HepG2 (cell line): ENCODE results near the gene PRDX2. TPM values are rescaled to one million over a fixed set of nuclear protein-coding genes. Genes with fewer than 3 reads are reported as not detected.
A peak's percentile ranks its signal among the peaks of the same experiment; 100 is the strongest.

Experiments used
- AKAP8 ChIP-seq: sonication (generic); formaldehyde crosslinking; IDR thresholded peaks from 2 replicates; pipeline ENCODE4 v1.5.1; 2020; ENCODE audit warnings: mild to moderate bottlenecking, missing genetic modification reagents
- FOXP4 ChIP-seq: sonication (generic); formaldehyde crosslinking; IDR thresholded peaks from 2 replicates; pipeline ENCODE4 v1.4.0; 2020; ENCODE audit warnings: missing genetic modification reagents
- MTA1 ChIP-seq: sonication (generic); formaldehyde crosslinking; IDR thresholded peaks from 2 replicates; pipeline ENCODE4 v1.4.0; 2020; ENCODE audit warnings: missing genetic modification reagents, mild to moderate bottlenecking, borderline replicate concordance
- ZNF17 ChIP-seq: sonication (generic); formaldehyde crosslinking; IDR thresholded peaks from 2 replicates; pipeline ENCODE4 v1.5.0; 2020; ENCODE audit warnings: mild to moderate bottlenecking, missing genetic modification reagents
- ZNF512 ChIP-seq: sonication (generic); formaldehyde crosslinking; IDR thresholded peaks from 2 replicates; pipeline ENCODE4 v1.4.0; 2020; ENCODE audit warnings: mild to moderate bottlenecking, missing genetic modification reagents
- ZNF558 ChIP-seq: sonication (generic); formaldehyde crosslinking; IDR thresholded peaks from 2 replicates; pipeline ENCODE4 v1.9.0; 2022; ENCODE audit warnings: mild to moderate bottlenecking, missing genetic modification reagents, borderline replicate concordance
- ZNF720 ChIP-seq: sonication (generic); formaldehyde crosslinking; IDR thresholded peaks from 2 replicates; pipeline ENCODE4 v1.4.0; 2020; ENCODE audit warnings: missing genetic modification reagents
- ZNF777 ChIP-seq: sonication (generic); formaldehyde crosslinking; IDR thresholded peaks from 2 replicates; pipeline ENCODE4 v1.4.0; 2020; ENCODE audit warnings: missing genetic modification reagents
- polyA plus RNA-seq, 8 experiments: library from polyadenylated mRNA; depleted of rRNA in 3 of 8; stranded (reverse) in 7 of 8; unstranded in 1 of 8; fragments of >200 nt; fragmentation: Illumina TruSeq in 4 of 8; extraction: Trizol in 4 of 8; gene quantifications; 2 replicates each; pipeline versions ENCODE4 v1.2.1 to v1.2.3, GENCODE V29; 2011 to 2016; ENCODE audit warnings: low read depth in 4 of 8, missing spikeins in 1 of 8, mixed read lengths in 1 of 8; ENCODE audit not compliant: insufficient read depth in 1 of 8
- total RNA-seq, 5 experiments: library from RNA; depleted of rRNA; stranded (reverse); fragments of >200 nt; fragmentation: Illumina TruSeq; extraction: Trizol; gene quantifications; 2 replicates each; pipeline ENCODE4 v1.2.3, GENCODE V29; 2016; ENCODE audit warnings: low read depth in 1 of 5
- TF ChIP-seq, protein P1 (sequence below): sonication (generic); formaldehyde crosslinking; IDR thresholded peaks from 2 replicates; pipeline ENCODE4 v1.8.0; 2022; ENCODE audit warnings: mild to moderate bottlenecking, missing genetic modification reagents; ENCODE audit not compliant: insufficient replicate concordance
- TF ChIP-seq, protein P2 (sequence below): sonication (generic); formaldehyde crosslinking; IDR thresholded peaks from 2 replicates; pipeline ENCODE4 v1.4.0; 2020; ENCODE audit warnings: missing genetic modification reagents; ENCODE audit errors: not compliant biosample characterization
- TF ChIP-seq, protein P3 (sequence below): sonication (generic); formaldehyde crosslinking; IDR thresholded peaks from 2 replicates; pipeline ENCODE4 v1.5.0; 2020; ENCODE audit warnings: mild to moderate bottlenecking, missing genetic modification reagents
- TF ChIP-seq, protein P4 (sequence below): sonication (generic); formaldehyde crosslinking; IDR thresholded peaks from 2 replicates; pipeline ENCODE4 v1.5.1; 2020; ENCODE audit warnings: mild to moderate bottlenecking, moderate library complexity, missing genetic modification reagents
- TF ChIP-seq, protein P5 (sequence below): sonication (generic); formaldehyde crosslinking; IDR thresholded peaks from 2 replicates; pipeline ENCODE4 v1.5.1; 2020; ENCODE audit warnings: missing genetic modification reagents, mild to moderate bottlenecking, borderline replicate concordance

The PRDX2 gene
- total and polyA plus RNA-seq, 2 of the 13 experiments (the other 11 are each of a cell fraction or from before 2014, with no cell fraction given), result 218 to 381 TPM

GRCh38 chr19:12825254-12826131 lies 23.9 kb upstream of the PRDX2 start (continued):
- TF ChIP-seq, protein P1, sequence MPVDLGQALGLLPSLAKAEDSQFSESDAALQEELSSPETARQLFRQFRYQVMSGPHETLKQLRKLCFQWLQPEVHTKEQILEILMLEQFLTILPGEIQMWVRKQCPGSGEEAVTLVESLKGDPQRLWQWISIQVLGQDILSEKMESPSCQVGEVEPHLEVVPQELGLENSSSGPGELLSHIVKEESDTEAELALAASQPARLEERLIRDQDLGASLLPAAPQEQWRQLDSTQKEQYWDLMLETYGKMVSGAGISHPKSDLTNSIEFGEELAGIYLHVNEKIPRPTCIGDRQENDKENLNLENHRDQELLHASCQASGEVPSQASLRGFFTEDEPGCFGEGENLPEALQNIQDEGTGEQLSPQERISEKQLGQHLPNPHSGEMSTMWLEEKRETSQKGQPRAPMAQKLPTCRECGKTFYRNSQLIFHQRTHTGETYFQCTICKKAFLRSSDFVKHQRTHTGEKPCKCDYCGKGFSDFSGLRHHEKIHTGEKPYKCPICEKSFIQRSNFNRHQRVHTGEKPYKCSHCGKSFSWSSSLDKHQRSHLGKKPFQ (CRISPR knock-in tag), result no peak
- TF ChIP-seq FOXP4 (CRISPR knock-in tag) (0 out of 2 replicates have a peak, but pooled peaks have one; percentile 13), ZNF720 (no peak), ZNF17 (CRISPR knock-in tag) (no peak), ZNF777 (CRISPR knock-in tag) (peak; percentile 100), AKAP8 (CRISPR knock-in tag) (no peak), MTA1 (CRISPR knock-in tag) (no peak), ZNF558 (CRISPR knock-in tag) (no peak), ZNF512 (CRISPR knock-in tag) (no peak)
- TF ChIP-seq, protein P2, sequence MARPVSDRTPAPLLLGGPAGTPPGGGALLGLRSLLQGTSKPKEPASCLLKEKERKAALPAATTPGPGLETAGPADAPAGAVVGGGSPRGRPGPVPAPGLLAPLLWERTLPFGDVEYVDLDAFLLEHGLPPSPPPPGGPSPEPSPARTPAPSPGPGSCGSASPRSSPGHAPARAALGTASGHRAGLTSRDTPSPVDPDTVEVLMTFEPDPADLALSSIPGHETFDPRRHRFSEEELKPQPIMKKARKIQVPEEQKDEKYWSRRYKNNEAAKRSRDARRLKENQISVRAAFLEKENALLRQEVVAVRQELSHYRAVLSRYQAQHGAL (CRISPR knock-in tag), result no peak
- TF ChIP-seq, protein P3, sequence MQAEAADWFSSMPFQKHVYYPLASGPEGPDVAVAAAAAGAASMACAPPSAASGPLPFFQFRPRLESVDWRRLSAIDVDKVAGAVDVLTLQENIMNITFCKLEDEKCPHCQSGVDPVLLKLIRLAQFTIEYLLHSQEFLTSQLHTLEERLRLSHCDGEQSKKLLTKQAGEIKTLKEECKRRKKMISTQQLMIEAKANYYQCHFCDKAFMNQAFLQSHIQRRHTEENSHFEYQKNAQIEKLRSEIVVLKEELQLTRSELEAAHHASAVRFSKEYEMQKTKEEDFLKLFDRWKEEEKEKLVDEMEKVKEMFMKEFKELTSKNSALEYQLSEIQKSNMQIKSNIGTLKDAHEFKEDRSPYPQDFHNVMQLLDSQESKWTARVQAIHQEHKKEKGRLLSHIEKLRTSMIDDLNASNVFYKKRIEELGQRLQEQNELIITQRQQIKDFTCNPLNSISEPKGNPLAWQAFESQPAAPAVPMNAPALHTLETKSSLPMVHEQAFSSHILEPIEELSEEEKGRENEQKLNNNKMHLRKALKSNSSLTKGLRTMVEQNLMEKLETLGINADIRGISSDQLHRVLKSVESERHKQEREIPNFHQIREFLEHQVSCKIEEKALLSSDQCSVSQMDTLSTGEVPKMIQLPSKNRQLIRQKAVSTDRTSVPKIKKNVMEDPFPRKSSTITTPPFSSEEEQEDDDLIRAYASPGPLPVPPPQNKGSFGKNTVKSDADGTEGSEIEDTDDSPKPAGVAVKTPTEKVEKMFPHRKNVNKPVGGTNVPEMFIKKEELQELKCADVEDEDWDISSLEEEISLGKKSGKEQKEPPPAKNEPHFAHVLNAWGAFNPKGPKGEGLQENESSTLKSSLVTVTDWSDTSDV, result no peak
- TF ChIP-seq, protein P4, sequence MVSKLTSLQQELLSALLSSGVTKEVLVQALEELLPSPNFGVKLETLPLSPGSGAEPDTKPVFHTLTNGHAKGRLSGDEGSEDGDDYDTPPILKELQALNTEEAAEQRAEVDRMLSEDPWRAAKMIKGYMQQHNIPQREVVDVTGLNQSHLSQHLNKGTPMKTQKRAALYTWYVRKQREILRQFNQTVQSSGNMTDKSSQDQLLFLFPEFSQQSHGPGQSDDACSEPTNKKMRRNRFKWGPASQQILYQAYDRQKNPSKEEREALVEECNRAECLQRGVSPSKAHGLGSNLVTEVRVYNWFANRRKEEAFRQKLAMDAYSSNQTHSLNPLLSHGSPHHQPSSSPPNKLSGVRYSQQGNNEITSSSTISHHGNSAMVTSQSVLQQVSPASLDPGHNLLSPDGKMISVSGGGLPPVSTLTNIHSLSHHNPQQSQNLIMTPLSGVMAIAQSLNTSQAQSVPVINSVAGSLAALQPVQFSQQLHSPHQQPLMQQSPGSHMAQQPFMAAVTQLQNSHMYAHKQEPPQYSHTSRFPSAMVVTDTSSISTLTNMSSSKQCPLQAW (CRISPR knock-in tag), result 0 out of 2 replicates have a peak, but pooled peaks have one; percentile 24
- TF ChIP-seq, protein P5, sequence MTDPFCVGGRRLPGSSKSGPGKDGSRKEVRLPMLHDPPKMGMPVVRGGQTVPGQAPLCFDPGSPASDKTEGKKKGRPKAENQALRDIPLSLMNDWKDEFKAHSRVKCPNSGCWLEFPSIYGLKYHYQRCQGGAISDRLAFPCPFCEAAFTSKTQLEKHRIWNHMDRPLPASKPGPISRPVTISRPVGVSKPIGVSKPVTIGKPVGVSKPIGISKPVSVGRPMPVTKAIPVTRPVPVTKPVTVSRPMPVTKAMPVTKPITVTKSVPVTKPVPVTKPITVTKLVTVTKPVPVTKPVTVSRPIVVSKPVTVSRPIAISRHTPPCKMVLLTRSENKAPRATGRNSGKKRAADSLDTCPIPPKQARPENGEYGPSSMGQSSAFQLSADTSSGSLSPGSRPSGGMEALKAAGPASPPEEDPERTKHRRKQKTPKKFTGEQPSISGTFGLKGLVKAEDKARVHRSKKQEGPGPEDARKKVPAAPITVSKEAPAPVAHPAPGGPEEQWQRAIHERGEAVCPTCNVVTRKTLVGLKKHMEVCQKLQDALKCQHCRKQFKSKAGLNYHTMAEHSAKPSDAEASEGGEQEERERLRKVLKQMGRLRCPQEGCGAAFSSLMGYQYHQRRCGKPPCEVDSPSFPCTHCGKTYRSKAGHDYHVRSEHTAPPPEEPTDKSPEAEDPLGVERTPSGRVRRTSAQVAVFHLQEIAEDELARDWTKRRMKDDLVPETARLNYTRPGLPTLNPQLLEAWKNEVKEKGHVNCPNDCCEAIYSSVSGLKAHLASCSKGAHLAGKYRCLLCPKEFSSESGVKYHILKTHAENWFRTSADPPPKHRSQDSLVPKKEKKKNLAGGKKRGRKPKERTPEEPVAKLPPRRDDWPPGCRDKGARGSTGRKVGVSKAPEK (CRISPR knock-in tag), result no peak
